ENCODE measurements around the gene MSL1.

The MSL1 gene

GRCh38 chr17:40175928-40176753 is 54.4 kb downstream of the MSL1 start:
- no peak for DNase-seq (ENCODE audit: low read depth)
- no peak for TF ChIP-seq CTCF (conservative IDR thresholded peaks at IDR 0.05; ENCODE audit: low read depth, low read length)
- no peak overlapping the region for H3K4me3 ChIP-seq (ENCODE audit: low read length)

- H3K4me3 ChIP-seq (ENCODE audit: low read length) = no peak overlapping the region
- DNase-seq (ENCODE audit: low read depth) = no peak
These were observed 55.0 kb downstream of the MSL1 start for GRCh38 chr17:40176754-40177110.

GRCh38 chr17:40177275-40177874 is 55.6 kb downstream of the MSL1 start, which contains the start of gene RAPGEFL1:
Gene RAPGEFL1, plus strand, starts transcription at chr17:40177470. Its CDS starts 392 bp downstream, at chr17:40177862.
- no peak for DNase-seq (ENCODE audit: low read depth)
- peak within 1 kb of the TSS; percentile 53 for H3K4me3 ChIP-seq (ENCODE audit: low read length)
- TF ChIP-seq CTCF (conservative IDR thresholded peaks at IDR 0.05; ENCODE audit: low read depth, low read length) = no peak

More at GRCh38 chr17:40176754-40177110, 55.0 kb downstream of the MSL1 start:
- no peak for TF ChIP-seq CTCF (conservative IDR thresholded peaks at IDR 0.05; ENCODE audit: low read depth, low read length)

GRCh38 chr17:40178021-40178601 is 56.3 kb downstream of the MSL1 start:
- peak; percentile 17 for TF ChIP-seq CTCF (conservative IDR thresholded peaks at IDR 0.05; ENCODE audit: low read depth, low read length)
- peak overlapping the region; percentile 53 for H3K4me3 ChIP-seq (ENCODE audit: low read length)
- no peak for DNase-seq (ENCODE audit: low read depth)

- peak overlapping the region; percentile 53 for H3K4me3 ChIP-seq (ENCODE audit: low read length)
- no peak for DNase-seq (ENCODE audit: low read depth)
- TF ChIP-seq CTCF (conservative IDR thresholded peaks at IDR 0.05; ENCODE audit: low read depth, low read length) = no peak
These were observed 56.9 kb downstream of the MSL1 start for GRCh38 chr17:40178660-40179059.

GRCh38 chr17:40179923-40180659 is 58.3 kb downstream of the MSL1 start:
- DNase-seq (ENCODE audit: low read depth) = no peak
- no peak overlapping the region for H3K4me3 ChIP-seq (ENCODE audit: low read length)
- TF ChIP-seq CTCF (conservative IDR thresholded peaks at IDR 0.05; ENCODE audit: low read depth, low read length) = no peak

Measured in retinal pigment epithelial cell (primary cell).